SK-N-SH (cell line): ENCODE data around the gene CENPO. TPM values are rescaled to one million over a fixed set of nuclear protein-coding genes. Genes with fewer than 3 reads are reported as not detected.

ENCODE experiments used
- CTCF ChIA-PET: fragments of 300-600, 350-600 bp; formaldehyde crosslinking; extraction: SDS; loops from one replicate; lab custom pipeline; 2021; lab: Yijun Ruan, JAX
- POLR2A ChIA-PET: fragments of 350-600 bp; sonication (Branson Sonifier 250); formaldehyde crosslinking; extraction: SDS; loops from one replicate; lab custom pipeline; 2020; ENCODE audit warnings: antibody characterized with exemption, inconsistent platforms; lab: Yijun Ruan, JAX
- DNase-seq: peaks from one replicate; pipeline ENCODE4 v3.0.0; 2012
- H2AFZ ChIP-seq: fragments of 200-600 bp; sonication (generic); 2 replicates; pipeline ENCODE4 v1.8.1; 2016; ENCODE audit warnings: antibody characterized with exemption, mild to moderate bottlenecking, low read depth
- H3F3A ChIP-seq: fragments of 200-600 bp; sonication (generic); replicated peaks from 2 replicates; pipeline ENCODE3; 2016; ENCODE audit warnings: antibody characterized with exemption, mild to moderate bottlenecking; ENCODE audit not compliant: insufficient read depth
- H3K27ac ChIP-seq, 2 experiments: fragments of 200-500 bp in 1 of 2; fragments of 200-600 bp in 1 of 2; sonication (Bioruptor generic) in 1 of 2; sonication (generic), shearing (Covaris generic) in 1 of 2; 2 replicates each; pipeline versions ENCODE4 v1.5.1 to v1.6.1; 2014 to 2016; ENCODE audit warnings: low read depth in 2 of 2, inconsistent platforms in 1 of 2, low read length in 1 of 2, mild to moderate bottlenecking in 1 of 2, mixed read lengths in 1 of 2
- H3K27me3 ChIP-seq: fragments of 200-600 bp; sonication (generic), shearing (Covaris generic); 2 replicates; pipeline ENCODE4 v1.6.1; 2016; ENCODE audit warnings: mixed run types; ENCODE audit not compliant: insufficient read depth
- H3K36me3 ChIP-seq, 2 experiments: fragments of 200-500 bp in 1 of 2; fragments of 200-600 bp in 1 of 2; sonication (Bioruptor generic) in 1 of 2; sonication (generic) in 1 of 2; replicated peaks in 1 of 2; 2 replicates each; pipeline versions ENCODE3 to v1.5.1; 2014 to 2016; ENCODE audit warnings: low read length in 1 of 2, mild to moderate bottlenecking in 1 of 2; ENCODE audit not compliant: insufficient read depth in 2 of 2, control insufficient read depth in 1 of 2
- H3K4me1 ChIP-seq, 2 experiments: fragments of 200-500 bp in 1 of 2; fragments of 200-600 bp in 1 of 2; sonication (Bioruptor generic) in 1 of 2; sonication (generic), shearing (Covaris generic) in 1 of 2; 2 replicates each; pipeline versions ENCODE4 v1.5.1 to v1.6.1; 2014 to 2016; ENCODE audit warnings: low read depth in 1 of 2, low read length in 1 of 2, mixed run types in 1 of 2; ENCODE audit not compliant: insufficient read depth in 2 of 2, control insufficient read depth in 1 of 2
- H3K4me2 ChIP-seq: fragments of 200-600 bp; sonication (generic), shearing (Covaris generic); 2 replicates; pipeline ENCODE4 v1.6.1; 2017; ENCODE audit warnings: mixed run types
- H3K4me3 ChIP-seq, 2 experiments: fragments of 200-500 bp in 1 of 2; fragments of 200-600 bp in 1 of 2; sonication (Bioruptor generic) in 1 of 2; sonication (generic), shearing (Covaris generic) in 1 of 2; 2 replicates each; pipeline versions ENCODE4 v1.5.1 to v1.8.1; 2014 to 2016; ENCODE audit warnings: low read depth in 2 of 2, inconsistent platforms in 1 of 2, low read length in 1 of 2, mild to moderate bottlenecking in 1 of 2, mixed read lengths in 1 of 2, moderate library complexity in 1 of 2
- H3K79me2 ChIP-seq: fragments of 200-600 bp; sonication (generic); 2 replicates; pipeline ENCODE4 v1.8.1; 2017; ENCODE audit warnings: mild to moderate bottlenecking; ENCODE audit not compliant: insufficient read depth
- H3K9ac ChIP-seq: fragments of 200-600 bp; sonication (generic); 2 replicates; pipeline ENCODE4 v1.6.1; 2017; ENCODE audit warnings: mixed run types
- H3K9me2 ChIP-seq: fragments of 200-600 bp; sonication (generic); 2 replicates; pipeline ENCODE4 v1.6.1; 2017; ENCODE audit warnings: mixed run types
- H3K9me3 ChIP-seq: fragments of 200-600 bp; sonication (generic); 2 replicates; pipeline ENCODE4 v1.6.1; 2017; ENCODE audit warnings: mixed run types, mild to moderate bottlenecking, moderate library complexity
- H4K20me1 ChIP-seq: fragments of 200-600 bp; sonication (generic); 2 replicates; pipeline ENCODE4 v1.6.1; 2017; ENCODE audit warnings: mild to moderate bottlenecking, mixed run types; ENCODE audit not compliant: insufficient read depth
- CHD2 ChIP-seq: fragments of 150-350 bp; IDR thresholded peaks from 2 replicates; pipeline ENCODE4 v1.6.1; 2018; ENCODE audit warnings: low read length; ENCODE audit not compliant: partially characterized antibody
- CTCF ChIP-seq: fragments of 200-600 bp; sonication (generic); IDR thresholded peaks from 2 replicates; pipeline ENCODE4 v1.6.1; 2017; ENCODE audit warnings: antibody characterized with exemption, mild to moderate bottlenecking, moderate library complexity
- ELF1 ChIP-seq: IDR thresholded peaks from 2 replicates; pipeline ENCODE4 v1.4.0; 2012
- EP300 ChIP-seq, 2 experiments: IDR thresholded peaks; 2 replicates each; pipeline versions ENCODE4 v1.4.0 to v1.6.1; 2012; ENCODE audit warnings: borderline replicate concordance in 1 of 2, low read depth in 1 of 2, low read length in 1 of 2
- EZH2phosphoT487 ChIP-seq: fragments of 200-600 bp; sonication (generic); IDR thresholded peaks from 2 replicates; pipeline ENCODE4 v1.6.1; 2017; ENCODE audit warnings: low read depth, mixed run types, mild to moderate bottlenecking, antibody characterized with exemption, moderate library complexity, borderline replicate concordance
- GABPA ChIP-seq: IDR thresholded peaks from 2 replicates; pipeline ENCODE4 v1.4.0; 2012; ENCODE audit warnings: low read depth, mild to moderate bottlenecking
- IRF3 ChIP-seq: fragments of 150-350 bp; IDR thresholded peaks from 2 replicates; pipeline ENCODE4 v1.6.1; 2016; ENCODE audit warnings: mild to moderate bottlenecking, low read depth, low read length
- MEF2A ChIP-seq: IDR thresholded peaks from 2 replicates; pipeline ENCODE4 v1.4.0; 2012; ENCODE audit warnings: low read depth, borderline replicate concordance
- MXI1 ChIP-seq: IDR thresholded peaks from 2 replicates; pipeline ENCODE4 v1.6.1; 2012; ENCODE audit warnings: mild to moderate bottlenecking, low read depth, low read length, improper control_type of control experiment
- NRF1 ChIP-seq: IDR thresholded peaks from 2 replicates; pipeline ENCODE4 v1.6.1; 2012; ENCODE audit warnings: low read depth, mild to moderate bottlenecking, low read length
- RCOR1 ChIP-seq: fragments of 150-350 bp; IDR thresholded peaks from 2 replicates; pipeline ENCODE4 v1.6.1; 2017; ENCODE audit warnings: antibody characterized with exemption, low read length
- REST ChIP-seq: IDR thresholded peaks from 2 replicates; pipeline ENCODE4 v1.6.1; 2012; ENCODE audit warnings: mild to moderate bottlenecking, low read depth, low read length, moderate library complexity
- RFX5 ChIP-seq: IDR thresholded peaks from 2 replicates; pipeline ENCODE4 v1.6.1; 2012; ENCODE audit warnings: mild to moderate bottlenecking, improper control_type of control experiment, low read length
- RXRA ChIP-seq: IDR thresholded peaks from 2 replicates; pipeline ENCODE4 v1.4.0; 2012; ENCODE audit warnings: low read depth, mild to moderate bottlenecking, borderline replicate concordance
- SMC3 ChIP-seq: IDR thresholded peaks from 2 replicates; pipeline ENCODE4 v1.6.1; 2012; ENCODE audit warnings: low read depth, low read length, improper control_type of control experiment
- ZBTB33 ChIP-seq: IDR thresholded peaks from 2 replicates; pipeline ENCODE4 v1.4.0; 2012; ENCODE audit warnings: low read depth, borderline replicate concordance
- WGBS: methylation state at CpG from one replicate; pipeline ENCODE4 v1.1.6; 2017; ENCODE audit warnings: low lambda C conversion rate; 5-methylcytosine and 5-hydroxymethylcytosine counted together
- polyA plus RNA-seq, 3 experiments: library from polyadenylated mRNA; depleted of rRNA; stranded (reverse); fragments of >200 nt; gene quantifications; 2 replicates each; pipeline ENCODE4 v1.2.3, GENCODE V29; 2012

CENPO gene
- polyA plus RNA-seq, 1 of the 3 experiments (the other 2 are of a cell fraction): 18.3 TPM

GRCh38 chr2:24839729-24840128, 46.5 kb downstream of the CENPO start:
- H3K79me2 ChIP-seq: no peaks in the 10 kb centered on the region
- H4K20me1 ChIP-seq: no peaks in the 10 kb centered on the region
- no peak overlapping the region for H3K4me2 ChIP-seq
- H2AFZ ChIP-seq: no peak overlapping the region
- H3K4me3 ChIP-seq: no peak overlapping the region
- DNase-seq: no peak
- H3K36me3 ChIP-seq: peaks cover 0 to 2% of the 10 kb centered on the region in 2 experiments
- no peak overlapping the region for H3K9ac ChIP-seq
- no peak overlapping the region for H3K27ac ChIP-seq
- POLR2A ChIA-PET: no interaction called here
- no peaks in the 10 kb centered on the region for H3K27me3 ChIP-seq
- H3K9me2 ChIP-seq: no peaks in the 10 kb centered on the region
- no peaks in the 10 kb centered on the region for H3K9me3 ChIP-seq
- no peaks in the 10 kb centered on the region for H3K4me1 ChIP-seq
- TF ChIP-seq NRF1 (no peak), RCOR1 (no peak), MXI1 (no peak), CHD2 (no peak), RFX5 (no peak), ZBTB33 (no peak), IRF3 (no peak), CTCF (no peak)
- H3F3A ChIP-seq: no peaks in the 10 kb centered on the region
- CTCF ChIA-PET: interaction anchor here (5.6 kb wide), 1 partner anchor 13 kb away, joined by 45 read pairs; no protein-coding TSS in a partner anchor
- 98% methylated on average over 12 of the region's 15 CpGs for WGBS

- H3K79me2 ChIP-seq: no peaks in the 10 kb centered on the region
- H3K4me2 ChIP-seq: no peak overlapping the region
- H3F3A ChIP-seq: no peaks in the 10 kb centered on the region
- no peaks in the 10 kb centered on the region for H4K20me1 ChIP-seq
- 89% methylated on average over 17 of the region's 17 CpGs for WGBS
- CTCF ChIA-PET: no interaction called here
- no peak overlapping the region for H3K9ac ChIP-seq
- DNase-seq: no peak
- H3K36me3 ChIP-seq: peaks cover 0 to 2% of the 10 kb centered on the region in 2 experiments
- no peaks in the 10 kb centered on the region for H3K9me3 ChIP-seq
- H3K27ac ChIP-seq: no peak overlapping the region
- TF ChIP-seq SMC3 (no peak), ELF1 (no peak), EZH2phosphoT487 (no peak), CHD2 (no peak), EP300 (IDR thresholded peaks at IDR 0.05; ENCODE audit: borderline replicate concordance in 1 of 2, low read depth in 1 of 2, low read length in 1 of 2) (no peak), GABPA (no peak), RFX5 (no peak), MEF2A (no peak), RXRA (no peak), REST (no peak)
- POLR2A ChIA-PET: no interaction called here
- no peaks in the 10 kb centered on the region for H3K4me1 ChIP-seq
- no peak overlapping the region for H2AFZ ChIP-seq
- no peak overlapping the region for H3K4me3 ChIP-seq
- no peaks in the 10 kb centered on the region for H3K27me3 ChIP-seq
- H3K9me2 ChIP-seq: no peaks in the 10 kb centered on the region
Observed at GRCh38 chr2:24840164-24840869, 47.1 kb downstream of the CENPO start.
